Measurements from ENCODE around the gene ZNF740.
"Not testable (repeated sequence)": the region's sequence is repeated elsewhere in the genome, so short reads cannot be mapped to it uniquely, and the experiment has no call there.

ZNF740 gene

DNA sequence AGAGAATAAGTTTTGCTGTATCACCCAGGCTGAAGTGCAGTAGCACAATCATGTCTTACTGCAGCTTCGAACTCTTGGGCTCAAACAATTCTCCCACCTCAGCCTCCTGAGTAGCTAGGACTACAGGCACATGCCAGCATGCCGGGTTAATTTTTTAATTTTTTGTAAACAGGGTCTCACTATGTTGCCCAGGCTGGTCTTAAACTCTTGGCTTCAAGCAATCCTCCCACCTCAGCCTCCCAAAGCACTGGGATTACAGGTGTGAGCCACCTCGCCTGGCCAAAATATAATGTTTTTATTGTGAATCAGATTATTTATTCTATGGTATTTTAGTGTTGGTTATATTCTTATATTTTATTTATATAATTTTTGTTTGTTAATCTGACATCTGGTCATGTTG is 3.8 kb upstream of the ZNF740 start:
- Histone ChIP-seq H3K9me2 (replicated peaks; ENCODE audit: low read depth, low read length) (no peaks in the 10 kb centered on the region), H3K4me3 (ENCODE audit: low read length, poor library complexity, severe bottlenecking) (no peak overlapping the region), H3K9me3 (ENCODE audit: insufficient read depth, low read depth, low read length) (no peaks in the 10 kb centered on the region), H3K4me2 (ENCODE audit: low read depth, low read length, poor library complexity, severe bottlenecking) (no peak overlapping the region), H3K4me1 (ENCODE audit: insufficient read depth, low read length, poor library complexity, severe bottlenecking) (peaks cover 13% of the 10 kb centered on the region), H3K36me3 (ENCODE audit: insufficient read depth, low read length) (no peaks in the 10 kb centered on the region), H2AFZ (ENCODE audit: low read length) (no peak overlapping the region), H3K79me2 (ENCODE audit: insufficient read depth, low read length) (peaks cover 8% of the 10 kb centered on the region), H3F3A (ENCODE audit: low read depth) (peaks cover 3% of the 10 kb centered on the region; the same call in 1 of the 2 replicates), H4K20me1 (ENCODE audit: insufficient read depth, low read length, poor library complexity, severe bottlenecking) (peaks cover 8% of the 10 kb centered on the region), H3K27me3 (ENCODE audit: insufficient read depth, low read length, poor library complexity, severe bottlenecking) (no peaks in the 10 kb centered on the region), H3K9ac (ENCODE audit: low read depth, low read length, poor library complexity, severe bottlenecking) (no peak overlapping the region)
- TF ChIP-seq CTCF (conservative IDR thresholded peaks at IDR 0.05; ENCODE audit: low read length) (no peak), EZH2phosphoT487 (IDR thresholded peaks at IDR 0.05; ENCODE audit: borderline replicate concordance) (no peak)

DNA sequence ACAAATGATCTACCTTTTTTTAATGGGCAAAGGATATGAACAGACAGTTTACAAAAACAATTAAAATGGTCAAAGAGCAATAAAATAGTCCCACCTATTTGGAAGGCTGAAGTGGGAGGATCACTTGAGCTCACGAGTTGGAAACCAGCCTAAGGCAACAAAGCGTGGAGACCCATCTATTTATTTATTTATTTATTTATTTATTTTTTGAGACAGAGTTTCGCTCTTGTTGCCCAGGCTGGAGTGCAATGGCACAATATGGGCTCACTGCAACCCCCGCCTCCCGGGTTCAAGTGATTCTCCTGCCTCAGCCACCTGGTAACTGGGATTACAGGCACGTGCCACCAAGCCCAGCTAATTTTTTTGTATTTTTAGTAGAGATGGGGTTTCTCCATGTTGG is 3.1 kb upstream of the ZNF740 start:
- H2AFZ ChIP-seq (ENCODE audit: low read length); H3K27me3 ChIP-seq (ENCODE audit: insufficient read depth, low read length, poor library complexity, severe bottlenecking); H3K9me3 ChIP-seq (ENCODE audit: insufficient read depth, low read depth, low read length); H3K9me2 ChIP-seq (replicated peaks; ENCODE audit: low read depth, low read length); H3K4me2 ChIP-seq (ENCODE audit: low read depth, low read length, poor library complexity, severe bottlenecking); H3K4me3 ChIP-seq (ENCODE audit: low read length, poor library complexity, severe bottlenecking); H3K9ac ChIP-seq (ENCODE audit: low read depth, low read length, poor library complexity, severe bottlenecking); H3F3A ChIP-seq (ENCODE audit: low read depth); H3K36me3 ChIP-seq (ENCODE audit: insufficient read depth, low read length): not testable (repeated sequence)
- peaks cover 15% of the 10 kb centered on the region for H3K79me2 ChIP-seq (ENCODE audit: insufficient read depth, low read length)
- peaks cover 20% of the 10 kb centered on the region for H3K4me1 ChIP-seq (ENCODE audit: insufficient read depth, low read length, poor library complexity, severe bottlenecking)
- peaks cover 15% of the 10 kb centered on the region for H4K20me1 ChIP-seq (ENCODE audit: insufficient read depth, low read length, poor library complexity, severe bottlenecking)

GRCh38 chr12:53178803-53179202 is 1.7 kb upstream of the ZNF740 start:
- Histone ChIP-seq H3K4me1 (ENCODE audit: insufficient read depth, low read length, poor library complexity, severe bottlenecking) (peaks cover 34% of the 10 kb centered on the region), H4K20me1 (ENCODE audit: insufficient read depth, low read length, poor library complexity, severe bottlenecking) (peaks cover 28% of the 10 kb centered on the region), H3K79me2 (ENCODE audit: insufficient read depth, low read length) (peaks cover 28% of the 10 kb centered on the region)
- H3K9ac ChIP-seq (ENCODE audit: low read depth, low read length, poor library complexity, severe bottlenecking); H3F3A ChIP-seq (ENCODE audit: low read depth); H3K4me3 ChIP-seq (ENCODE audit: low read length, poor library complexity, severe bottlenecking); H3K9me3 ChIP-seq (ENCODE audit: insufficient read depth, low read depth, low read length); H3K27me3 ChIP-seq (ENCODE audit: insufficient read depth, low read length, poor library complexity, severe bottlenecking); H3K4me2 ChIP-seq (ENCODE audit: low read depth, low read length, poor library complexity, severe bottlenecking); H3K36me3 ChIP-seq (ENCODE audit: insufficient read depth, low read length); H2AFZ ChIP-seq (ENCODE audit: low read length); H3K9me2 ChIP-seq (replicated peaks; ENCODE audit: low read depth, low read length): not testable (repeated sequence)

DNA sequence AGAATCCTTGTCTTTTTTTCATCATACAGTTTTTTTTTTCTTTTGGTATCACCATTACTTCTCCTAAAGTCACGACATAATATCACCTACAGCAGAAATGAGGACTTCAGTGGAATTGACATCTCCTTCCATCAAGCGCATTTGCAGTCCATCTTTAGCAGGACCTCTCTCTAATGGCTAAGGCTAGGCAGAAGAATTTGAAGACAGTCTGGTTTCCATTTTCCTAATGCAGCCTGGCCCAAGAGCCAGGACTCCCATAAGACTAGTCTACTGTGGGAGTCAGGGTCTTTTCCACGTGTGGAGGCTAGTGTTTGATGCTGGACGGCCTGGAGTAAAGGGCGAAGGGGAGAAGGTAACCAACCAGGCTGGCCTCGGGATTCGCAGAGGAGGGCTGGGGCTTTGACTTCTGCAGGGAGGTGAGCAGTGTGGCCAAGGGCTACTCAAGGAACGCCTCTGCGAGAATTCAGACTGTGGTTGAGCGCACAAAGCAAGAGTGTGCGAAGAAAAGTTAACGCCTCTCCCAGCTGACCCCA is 769 bp upstream of the ZNF740 start:
- Histone ChIP-seq H3F3A (ENCODE audit: low read depth) (peaks cover 3% of the 10 kb centered on the region; the same call in 1 of the 2 replicates), H4K20me1 (ENCODE audit: insufficient read depth, low read length, poor library complexity, severe bottlenecking) (peaks cover 30% of the 10 kb centered on the region), H3K4me1 (ENCODE audit: insufficient read depth, low read length, poor library complexity, severe bottlenecking) (peaks cover 40% of the 10 kb centered on the region), H3K9ac (ENCODE audit: low read depth, low read length, poor library complexity, severe bottlenecking) (peak overlapping the region; percentile 89), H3K9me3 (ENCODE audit: insufficient read depth, low read depth, low read length) (no peaks in the 10 kb centered on the region), H3K4me3 (ENCODE audit: low read length, poor library complexity, severe bottlenecking) (peak overlapping the region; percentile 83), H3K36me3 (ENCODE audit: insufficient read depth, low read length) (peaks cover 12% of the 10 kb centered on the region; the same call in 1 of the 2 replicates), H3K27me3 (ENCODE audit: insufficient read depth, low read length, poor library complexity, severe bottlenecking) (no peaks in the 10 kb centered on the region), H3K9me2 (replicated peaks; ENCODE audit: low read depth, low read length) (no peaks in the 10 kb centered on the region), H2AFZ (ENCODE audit: low read length) (peak overlapping the region; percentile 98), H3K79me2 (ENCODE audit: insufficient read depth, low read length) (peaks cover 37% of the 10 kb centered on the region), H3K4me2 (ENCODE audit: low read depth, low read length, poor library complexity, severe bottlenecking) (peak overlapping the region; percentile 95)
- TF ChIP-seq EZH2phosphoT487 (IDR thresholded peaks at IDR 0.05; ENCODE audit: borderline replicate concordance) (no peak), CTCF (conservative IDR thresholded peaks at IDR 0.05; ENCODE audit: low read length) (no peak)
